GOT3 (cell line): ENCODE measurements around the gene NDUFB10.
A peak's percentile ranks its signal among the peaks of the same experiment; 100 is the strongest.

ENCODE experiments used
- DNase-seq: peaks from one replicate; lab custom pipeline; 2025; ENCODE audit warnings: mixed read lengths; lab: John Stamatoyannopoulos, UW

The NDUFB10 gene

GRCh38 chr16:1984347-1985225 is 25.2 kb downstream of the NDUFB10 start:
- DNase-seq, result no peak

GRCh38 chr16:1985466-1986150 is 26.3 kb downstream of the NDUFB10 start:
- no peak for DNase-seq

GRCh38 chr16:1987198-1987597 is 27.9 kb downstream of the NDUFB10 start:
- no peak for DNase-seq

- DNase-seq, result no peak
Measured at GRCh38 chr16:1989209-1990100, 30.1 kb downstream of the NDUFB10 start, which contains the start of gene SYNGR3. Gene SYNGR3 (plus strand): TSS chr16:1989970. CDS start chr16:1990103, 133 bp downstream.

GRCh38 chr16:1990101-1990350 is 30.7 kb downstream of the NDUFB10 start:
- DNase-seq, result no peak

- no peak for DNase-seq
Measured at GRCh38 chr16:1990351-1991134, 31.2 kb downstream of the NDUFB10 start.

- no peak for DNase-seq
Measured at GRCh38 chr16:1991135-1991551, 31.8 kb downstream of the NDUFB10 start.

- no peak for DNase-seq
Measured at GRCh38 chr16:1991588-1991947, 32.2 kb downstream of the NDUFB10 start.

GRCh38 chr16:1991948-1992703 is 32.8 kb downstream of the NDUFB10 start:
- DNase-seq, result peak; percentile 53

- no peak for DNase-seq
Measured at GRCh38 chr16:1992704-1993317, 33.5 kb downstream of the NDUFB10 start.

- DNase-seq, result no peak
Measured at GRCh38 chr16:1993731-1994131, 34.4 kb downstream of the NDUFB10 start.

- no peak for DNase-seq
Measured at GRCh38 chr16:1997494-1998359, 38.4 kb downstream of the NDUFB10 start.

- DNase-seq, result no peak
Measured at GRCh38 chr16:1998360-1998835, 39.1 kb downstream of the NDUFB10 start.

- no peak for DNase-seq
Measured at GRCh38 chr16:1998852-1999801, 39.8 kb downstream of the NDUFB10 start.

- DNase-seq, result no peak
Measured at GRCh38 chr16:1999866-2000514, 40.7 kb downstream of the NDUFB10 start.

- DNase-seq, result no peak
Measured at GRCh38 chr16:2001035-2001434, 41.7 kb downstream of the NDUFB10 start.

GRCh38 chr16:2001456-2002355 is 42.4 kb downstream of the NDUFB10 start:
- no peak for DNase-seq
